GM12878 (cell line): Measurements from ENCODE around the gene RACK1. TPM values are rescaled to one million over a fixed set of nuclear protein-coding genes. Genes with fewer than 3 reads are reported as not detected.

Source experiments
- ATAC-seq: fragments of 200-7000 bp; cut with Tn5 transposase; 3 replicates; pipeline ENCODE4 v1.9.1; 2020; ENCODE audit warnings: mild to moderate bottlenecking, moderate library complexity
- BruUV-seq: library from RNA; stranded (reverse); fragments of 400-500 nt; replicated peaks from 2 replicates; lab custom pipeline; 2021; lab: Mats Ljungman, UMichigan
- CTCF ChIA-PET: fragments of 300-600 bp; sonication (Branson Sonifier 250); formaldehyde crosslinking; extraction: SDS; loops from one replicate; lab custom pipeline; 2021; ENCODE audit warnings: inconsistent platforms; lab: Yijun Ruan, JAX
- POLR2A ChIA-PET: fragments of 350-600 bp; formaldehyde crosslinking; extraction: SDS; loops from one replicate; lab custom pipeline; 2021; ENCODE audit warnings: inconsistent platforms; lab: Charles Lee
- RAD21 ChIA-PET: fragments of 300-600 bp; sonication (Branson Sonifier 250); formaldehyde crosslinking; loops from one replicate; lab custom pipeline; 2023; ENCODE audit warnings: antibody characterized with exemption; ENCODE audit not compliant: unreplicated experiment; lab: Charles Lee
- SMC1A ChIA-PET: fragments of 300-600 bp; sonication (Branson Sonifier 250); formaldehyde crosslinking; loops from one replicate; lab custom pipeline; 2023; ENCODE audit not compliant: unreplicated experiment, uncharacterized antibody; lab: Charles Lee
- DNase-seq: peaks from one replicate; pipeline ENCODE4 v3.0.0-alpha.2; 2011; ENCODE audit warnings: low read depth, low spot score
- FAIRE-seq: peaks from 3 replicates; lab custom pipeline; 2011; peaks lifted over from hg19 to GRCh38; lab: Jason Lieb, UNC
- H2AFZ ChIP-seq: 2 replicates; pipeline ENCODE4 v1.6.0; 2011; ENCODE audit warnings: low read depth, low read length, control low read depth; ENCODE audit not compliant: control insufficient read depth
- H3K27ac ChIP-seq: 2 replicates; pipeline ENCODE4 v1.5.1; 2011; ENCODE audit warnings: control low read depth; ENCODE audit not compliant: control insufficient read depth, insufficient read depth
- H3K27me3 ChIP-seq, 2 experiments: replicated peaks in 1 of 2; 2 replicates each; pipeline versions ENCODE4 v1.6.0 to v1.6.1; 2011; ENCODE audit warnings: low read length in 1 of 2; ENCODE audit not compliant: control insufficient read depth in 2 of 2, insufficient read depth in 2 of 2
- H3K36me3 ChIP-seq, 2 experiments: 2 replicates each; pipeline ENCODE4 v1.5.1; 2011; ENCODE audit warnings: low read length in 1 of 2; ENCODE audit not compliant: control insufficient read depth in 2 of 2, insufficient read depth in 2 of 2
- H3K4me1 ChIP-seq: 2 replicates; pipeline ENCODE4 v1.6.1; 2011; ENCODE audit warnings: mild to moderate bottlenecking, low read length, moderate library complexity, mixed read lengths; ENCODE audit not compliant: control insufficient read depth, insufficient read depth
- H3K4me2 ChIP-seq: 2 replicates; pipeline ENCODE4 v1.6.0; 2011; ENCODE audit warnings: control low read depth; ENCODE audit not compliant: control insufficient read depth, insufficient read depth
- H3K4me3 ChIP-seq: fragments of 200-600 bp; sonication (generic); 2 replicates; pipeline ENCODE4 v1.5.1; 2016
- H3K79me2 ChIP-seq: 2 replicates; pipeline ENCODE4 v1.6.0; 2011; ENCODE audit warnings: low read length; ENCODE audit not compliant: control insufficient read depth, insufficient read depth
- H3K9ac ChIP-seq: 2 replicates; pipeline ENCODE4 v1.8.0; 2011; ENCODE audit warnings: low read length, control low read depth, mixed read lengths; ENCODE audit not compliant: control insufficient read depth, insufficient read depth
- H3K9me3 ChIP-seq: replicated peaks from 3 replicates; pipeline ENCODE4 v1.5.1; 2011; ENCODE audit warnings: mild to moderate bottlenecking, low read length; ENCODE audit not compliant: control insufficient read depth, insufficient read depth
- H4K20me1 ChIP-seq: 2 replicates; pipeline ENCODE4 v1.6.0; 2011; ENCODE audit not compliant: control insufficient read depth, insufficient read depth
- BHLHE40 ChIP-seq, 2 experiments: fragments of 450-650 bp in 1 of 2; IDR thresholded peaks; 2 replicates each; pipeline ENCODE4 v1.6.1; 2011 to 2017; ENCODE audit warnings: low read depth in 2 of 2, borderline replicate concordance in 1 of 2, improper control_type of control experiment in 1 of 2, low read length in 1 of 2, mild to moderate bottlenecking in 1 of 2
- HCFC1 ChIP-seq: fragments of 150-350 bp; IDR thresholded peaks from 2 replicates; pipeline ENCODE4 v1.6.1; 2014; ENCODE audit warnings: low read length
- HDGF ChIP-seq: fragments of 450-650 bp; IDR thresholded peaks from 2 replicates; pipeline ENCODE4 v1.6.1; 2016; ENCODE audit warnings: antibody characterized with exemption
- IKZF1 ChIP-seq: fragments of 450-650 bp; conservative IDR thresholded peaks from 2 replicates; pipeline ENCODE4 v1.6.1; 2017; ENCODE audit warnings: antibody characterized with exemption, mild to moderate bottlenecking
- RAD51 ChIP-seq: fragments of 450-650 bp; IDR thresholded peaks from 2 replicates; pipeline ENCODE4 v1.6.1; 2016; ENCODE audit warnings: moderate library complexity, mild to moderate bottlenecking, inconsistent platforms
- SKIL ChIP-seq: fragments of 450-650 bp; IDR thresholded peaks from 2 replicates; pipeline ENCODE4 v1.6.1; 2017; ENCODE audit warnings: mild to moderate bottlenecking, low read depth, inconsistent platforms; ENCODE audit not compliant: poor library complexity, severe bottlenecking
- SUZ12 ChIP-seq: fragments of 200-600 bp; sonication (generic); IDR thresholded peaks from one replicate; pipeline ENCODE4 v1.6.1; 2018; ENCODE audit warnings: antibody characterized with exemption, mild to moderate bottlenecking; ENCODE audit not compliant: unreplicated experiment
- ZBTB11 ChIP-seq: fragments of 450-650 bp; formaldehyde crosslinking; IDR thresholded peaks from 2 replicates; pipeline ENCODE4 v1.5.0; 2022; ENCODE audit warnings: mild to moderate bottlenecking, missing genetic modification characterization
- ZBTB40 ChIP-seq: fragments of 450-650 bp; IDR thresholded peaks from 2 replicates; pipeline ENCODE4 v1.6.1; 2016; ENCODE audit warnings: mild to moderate bottlenecking, moderate library complexity, borderline replicate concordance
- ZNF217 ChIP-seq: fragments of 450-650 bp; IDR thresholded peaks from 2 replicates; pipeline ENCODE4 v1.6.1; 2017; ENCODE audit warnings: antibody characterized with exemption, mild to moderate bottlenecking
- WGBS: methylation state at CpG from one replicate; pipeline ENCODE4 v1.1.6; 2016; ENCODE audit warnings: low lambda C conversion rate; ENCODE audit not compliant: insufficient replicate concordance, insufficient coverage; ENCODE audit errors: missing lambda C conversion rate; 5-methylcytosine and 5-hydroxymethylcytosine counted together
- in situ Hi-C: fragments of 300-500 bp; cut with MboI; formaldehyde crosslinking; loops from 9 replicates; pipeline ENCODE4 v1.14.3; 2018; ENCODE audit warnings: mixed read lengths
- intact Hi-C: fragments of 100-400 bp; cut with micrococcal nuclease; formaldehyde crosslinking; loops from one replicate; pipeline ENCODE4 v1.14.2; 2022; ENCODE audit not compliant: unreplicated experiment
- polyA plus RNA-seq, 11 experiments: library from polyadenylated mRNA; depleted of rRNA in 4 of 11; unstranded in 6 of 11; stranded (reverse) in 5 of 11; fragments of >200 nt; fragmentation: Nextera tagmentation in 4 of 11; fragmentation: Illumina TruSeq in 1 of 11; extraction: Ambion mirVana in 4 of 11; extraction: Trizol in 1 of 11; gene quantifications; 1 replicate in 1 of 11; 2 replicates in 10 of 11; pipeline versions ENCODE4 v1.2.1 to v1.2.3, GENCODE V29; 2011 to 2016; ENCODE audit warnings: inconsistent platforms in 2 of 11, missing spikeins in 2 of 11, low read depth in 1 of 11
- total RNA-seq, 4 experiments: library from RNA; depleted of rRNA in 3 of 4; stranded (reverse); fragments of >200 nt in 3 of 4; fragmentation: Illumina TruSeq in 1 of 4; extraction: Trizol in 1 of 4; gene quantifications; 2 replicates each; pipeline versions ENCODE4 v1.2.1 to v1.2.3, GENCODE V29; 2013 to 2021
- TF ChIP-seq, protein P1 (sequence below): IDR thresholded peaks from 2 replicates; pipeline ENCODE4 v1.6.1; 2012; ENCODE audit warnings: low read depth, low read length, improper control_type of control experiment

The RACK1 gene
- total and polyA plus RNA-seq, 10 of the 15 experiments (the other 5 are each of a cell fraction or from before 2014, with no cell fraction given), result 1,365 to 6,584 (median 4,167) TPM

DNA sequence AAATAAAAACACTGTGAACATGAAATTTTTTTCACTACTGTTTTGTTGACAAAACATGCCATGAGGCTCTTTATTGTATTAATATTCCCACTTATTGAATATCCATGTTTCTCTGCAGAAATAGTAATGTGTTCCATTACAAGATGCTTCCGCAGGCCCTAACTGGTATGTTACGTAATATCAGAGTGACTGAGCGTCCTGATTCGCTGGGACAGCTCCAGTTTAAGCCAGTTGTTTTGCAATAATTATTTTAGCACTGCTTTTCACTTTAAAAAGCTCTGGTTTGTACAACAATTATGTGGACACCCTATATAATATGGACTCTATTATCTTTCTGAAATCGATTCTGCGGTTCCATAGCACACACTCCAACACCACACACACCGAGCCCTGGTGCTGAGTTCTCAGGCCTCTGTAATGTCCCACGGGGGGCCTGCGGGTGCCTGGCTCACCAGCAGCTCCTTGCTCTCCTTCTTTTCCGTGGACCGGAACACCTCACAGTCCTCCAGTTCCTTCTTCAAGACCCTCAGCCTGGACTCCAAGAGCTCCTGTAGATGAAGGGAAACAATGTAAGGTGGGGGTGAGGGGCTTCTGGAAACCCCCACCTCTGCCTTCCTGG lies 40.5 kb downstream of the RACK1 start (continued):
- TF ChIP-seq ZBTB40 (no peak), HCFC1 (no peak), RAD51 (no peak)
- TF ChIP-seq, protein P1, sequence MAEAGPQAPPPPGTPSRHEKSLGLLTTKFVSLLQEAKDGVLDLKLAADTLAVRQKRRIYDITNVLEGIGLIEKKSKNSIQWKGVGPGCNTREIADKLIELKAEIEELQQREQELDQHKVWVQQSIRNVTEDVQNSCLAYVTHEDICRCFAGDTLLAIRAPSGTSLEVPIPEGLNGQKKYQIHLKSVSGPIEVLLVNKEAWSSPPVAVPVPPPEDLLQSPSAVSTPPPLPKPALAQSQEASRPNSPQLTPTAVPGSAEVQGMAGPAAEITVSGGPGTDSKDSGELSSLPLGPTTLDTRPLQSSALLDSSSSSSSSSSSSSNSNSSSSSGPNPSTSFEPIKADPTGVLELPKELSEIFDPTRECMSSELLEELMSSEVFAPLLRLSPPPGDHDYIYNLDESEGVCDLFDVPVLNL, result no peak

DNA sequence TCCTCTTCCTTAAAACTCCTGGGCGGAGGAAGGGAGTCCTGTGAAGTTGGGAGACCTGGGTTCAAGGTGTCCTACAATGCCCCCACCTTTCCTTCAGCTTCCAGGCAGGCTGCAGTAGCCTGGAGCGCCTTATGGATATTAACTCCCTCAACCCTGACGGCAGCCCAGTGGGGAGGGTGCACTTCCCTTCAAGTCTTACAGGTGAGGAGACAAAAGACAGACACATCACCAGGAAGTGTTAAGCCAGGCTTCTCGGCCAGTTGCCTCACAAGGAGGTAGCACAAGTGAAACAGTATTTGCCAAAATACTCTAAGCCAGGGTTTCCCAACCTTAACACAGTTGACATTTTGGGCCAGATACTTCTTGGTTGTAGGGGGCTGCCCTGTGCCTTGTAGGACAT lies 42.9 kb downstream of the RACK1 start:
- H3K27me3 ChIP-seq, result peaks cover 3 to 8% of the 10 kb centered on the region in 2 experiments; a peak in 3 of 4 replicates
- 46% methylated on average over 4 of the region's 4 CpGs for WGBS
- H3K4me2 ChIP-seq, result no peak overlapping the region
- no peak overlapping the region for H3K4me3 ChIP-seq
- ChIA-PET POLR2A (interaction anchor here (1.6 to 2.9 kb wide), 2 partner anchors 9 to 39 kb away, joined by 3 to 16 read pairs; no protein-coding TSS in a partner anchor), SMC1A (no interaction called here), CTCF (interaction anchor here (2.6 to 8.2 kb wide), 2 partner anchors 10 to 16 kb away, joined by 7 to 96 read pairs; no protein-coding TSS in a partner anchor), RAD21 (no interaction called here)
- intact Hi-C loops (no loop called here), in situ Hi-C loops (no loop called here)
- H3K4me1 ChIP-seq, result peaks cover 26% of the 10 kb centered on the region
- H3K9me3 ChIP-seq, result no peaks in the 10 kb centered on the region
- no peak for ATAC-seq
- no peaks in the 10 kb centered on the region for H3K36me3 ChIP-seq
- no peak for DNase-seq
- H2AFZ ChIP-seq, result no peak overlapping the region
- H3K27ac ChIP-seq, result no peak overlapping the region
- no peak overlapping the region for H3K9ac ChIP-seq
- no peak for FAIRE-seq
- H4K20me1 ChIP-seq, result no peaks in the 10 kb centered on the region
- BruUV-seq, result no TSS peak
- H3K79me2 ChIP-seq, result no peaks in the 10 kb centered on the region
- no peak for TF ChIP-seq HDGF
- no peak for TF ChIP-seq ZBTB11 (CRISPR knock-in tag)
- TF ChIP-seq IKZF1, result no peak
- TF ChIP-seq SUZ12, result no peak
- no peak for TF ChIP-seq BHLHE40 (IDR thresholded peaks at IDR 0.05; ENCODE audit: borderline replicate concordance in 1 of 2, low read depth in 2 of 2, low read length in 1 of 2)
- no peak for TF ChIP-seq ZNF217
- TF ChIP-seq SKIL, result no peak
